Chondrocyte (in vitro differentiated cells): ENCODE results near the gene SF3B6. TPM values are rescaled to one million over a fixed set of nuclear protein-coding genes. Genes with fewer than 3 reads are reported as not detected.
A peak's percentile ranks its signal among the peaks of the same experiment; 100 is the strongest.

Experiments
- DNase-seq: peaks from one replicate; pipeline ENCODE4 v3.0.0; 2021; ENCODE audit warnings: mixed read lengths, low spot score
- H3K27ac Mint-ChIP-seq: one replicate; pipeline ENCODE4 v1.8.0; 2021; ENCODE audit warnings: mild to moderate bottlenecking, moderate library complexity, mixed read lengths; ENCODE audit not compliant: unreplicated experiment
- H3K27me3 Mint-ChIP-seq: 2 replicates; pipeline ENCODE4 v1.8.0; 2021; ENCODE audit warnings: low read depth, mixed read lengths
- H3K36me3 Mint-ChIP-seq: 2 replicates; pipeline ENCODE4 v1.8.0; 2021; ENCODE audit warnings: low read depth, mixed read lengths
- H3K4me1 Mint-ChIP-seq: 2 replicates; pipeline ENCODE4 v1.8.0; 2021; ENCODE audit warnings: low read depth, mild to moderate bottlenecking, mixed read lengths
- H3K4me3 Mint-ChIP-seq: one replicate; pipeline ENCODE4 v1.8.0; 2021; ENCODE audit warnings: mild to moderate bottlenecking, moderate library complexity, mixed read lengths; ENCODE audit not compliant: unreplicated experiment
- H3K9me3 Mint-ChIP-seq: 2 replicates; pipeline ENCODE4 v1.8.0; 2021; ENCODE audit warnings: low read depth, mixed read lengths
- total RNA-seq: library from RNA; stranded (reverse); gene quantifications from 3 replicates; pipeline ENCODE4 v1.2.1, GENCODE V29; 2021
- TF ChIP-seq, protein P1 (sequence below): fragments of 200-600 bp; sonication (generic); IDR thresholded peaks from 2 replicates; pipeline ENCODE4 v1.5.0; 2021; ENCODE audit warnings: antibody characterized with exemption, mild to moderate bottlenecking, moderate library complexity

The SF3B6 gene
- total RNA-seq, 1 donor from 2014 or later = 72.0 TPM

DNA sequence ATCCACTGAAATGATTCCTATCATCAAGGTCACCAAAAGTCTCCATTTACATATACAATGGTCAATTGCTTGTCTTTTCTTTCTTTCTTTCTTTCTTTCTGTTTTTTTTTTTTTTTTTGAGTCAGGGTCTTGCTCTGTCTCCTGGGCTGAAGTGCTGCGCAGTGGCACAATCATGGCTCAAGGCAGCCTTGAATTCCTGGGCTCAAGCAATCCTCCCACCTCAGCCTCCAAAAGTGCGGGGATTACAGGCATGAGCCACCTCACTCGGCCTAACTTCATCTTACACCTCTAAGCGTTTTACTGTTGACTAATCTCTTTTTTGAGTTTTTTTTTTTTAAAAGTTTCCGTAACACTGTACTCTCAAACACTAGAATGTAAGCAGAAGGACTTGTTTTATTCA, 867 bp downstream of the SF3B6 start:
- no peak for DNase-seq
- Mint-ChIP-seq H3K9me3 (no peaks in the 10 kb centered on the region), H3K4me3 (peak overlapping the region; percentile 99), H3K27me3 (no peaks in the 10 kb centered on the region), H3K36me3 (peaks cover 6% of the 10 kb centered on the region), H3K27ac (peak overlapping the region; percentile 99), H3K4me1 (peaks cover 28% of the 10 kb centered on the region)
- TF ChIP-seq, protein P1, sequence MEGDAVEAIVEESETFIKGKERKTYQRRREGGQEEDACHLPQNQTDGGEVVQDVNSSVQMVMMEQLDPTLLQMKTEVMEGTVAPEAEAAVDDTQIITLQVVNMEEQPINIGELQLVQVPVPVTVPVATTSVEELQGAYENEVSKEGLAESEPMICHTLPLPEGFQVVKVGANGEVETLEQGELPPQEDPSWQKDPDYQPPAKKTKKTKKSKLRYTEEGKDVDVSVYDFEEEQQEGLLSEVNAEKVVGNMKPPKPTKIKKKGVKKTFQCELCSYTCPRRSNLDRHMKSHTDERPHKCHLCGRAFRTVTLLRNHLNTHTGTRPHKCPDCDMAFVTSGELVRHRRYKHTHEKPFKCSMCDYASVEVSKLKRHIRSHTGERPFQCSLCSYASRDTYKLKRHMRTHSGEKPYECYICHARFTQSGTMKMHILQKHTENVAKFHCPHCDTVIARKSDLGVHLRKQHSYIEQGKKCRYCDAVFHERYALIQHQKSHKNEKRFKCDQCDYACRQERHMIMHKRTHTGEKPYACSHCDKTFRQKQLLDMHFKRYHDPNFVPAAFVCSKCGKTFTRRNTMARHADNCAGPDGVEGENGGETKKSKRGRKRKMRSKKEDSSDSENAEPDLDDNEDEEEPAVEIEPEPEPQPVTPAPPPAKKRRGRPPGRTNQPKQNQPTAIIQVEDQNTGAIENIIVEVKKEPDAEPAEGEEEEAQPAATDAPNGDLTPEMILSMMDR = no peak

DNA sequence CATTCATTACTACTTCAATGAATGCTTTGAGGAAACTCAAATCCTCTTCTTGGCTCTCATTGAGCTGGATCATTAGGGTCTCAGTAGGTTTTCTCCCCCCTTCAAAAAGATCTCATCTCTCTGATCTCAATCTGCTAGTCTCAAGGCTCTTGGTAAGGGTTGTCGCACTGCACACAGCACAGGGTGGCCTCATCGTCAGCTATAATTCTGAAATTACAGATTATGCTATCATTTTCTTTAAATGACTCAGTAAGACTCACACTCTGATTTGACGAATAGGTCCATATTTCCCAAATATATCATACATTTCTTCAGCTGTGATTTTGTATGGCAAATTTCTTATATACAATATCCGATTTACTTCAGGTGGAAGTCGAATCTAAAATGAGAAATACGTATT, 2.3 kb downstream of the SF3B6 start:
- Mint-ChIP-seq H3K36me3 (peaks cover 5% of the 10 kb centered on the region), H3K27me3 (no peaks in the 10 kb centered on the region), H3K9me3 (no peaks in the 10 kb centered on the region), H3K4me3 (no peak overlapping the region), H3K4me1 (peaks cover 28% of the 10 kb centered on the region), H3K27ac (no peak overlapping the region)
- no peak for DNase-seq
- TF ChIP-seq, protein P1 = no peak

DNA sequence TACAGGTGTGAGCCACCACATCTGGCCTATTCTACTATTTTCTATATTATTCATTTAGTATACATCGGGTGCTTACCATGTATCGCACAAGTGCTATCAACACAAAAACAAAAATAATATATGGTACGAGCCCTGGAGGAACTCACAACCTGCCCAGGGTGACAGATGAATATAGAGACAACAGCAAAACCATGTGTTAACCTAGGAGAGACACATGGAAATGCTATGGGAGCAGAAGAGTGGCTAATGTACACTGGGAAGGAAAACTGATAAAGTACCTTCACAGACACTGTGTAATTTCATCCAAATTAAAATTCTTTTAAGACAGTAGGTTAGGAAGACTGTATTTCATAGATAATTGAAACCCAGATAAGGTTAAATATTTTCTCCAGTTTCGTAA, 3.9 kb downstream of the SF3B6 start:
- peaks cover 20% of the 10 kb centered on the region for H3K4me1 Mint-ChIP-seq
- no peaks in the 10 kb centered on the region for H3K9me3 Mint-ChIP-seq
- TF ChIP-seq, protein P1 = no peak
- H3K27ac Mint-ChIP-seq = no peak overlapping the region
- H3K36me3 Mint-ChIP-seq = peaks cover 9% of the 10 kb centered on the region
- no peak overlapping the region for H3K4me3 Mint-ChIP-seq
- H3K27me3 Mint-ChIP-seq = no peaks in the 10 kb centered on the region
- no peak for DNase-seq

DNA sequence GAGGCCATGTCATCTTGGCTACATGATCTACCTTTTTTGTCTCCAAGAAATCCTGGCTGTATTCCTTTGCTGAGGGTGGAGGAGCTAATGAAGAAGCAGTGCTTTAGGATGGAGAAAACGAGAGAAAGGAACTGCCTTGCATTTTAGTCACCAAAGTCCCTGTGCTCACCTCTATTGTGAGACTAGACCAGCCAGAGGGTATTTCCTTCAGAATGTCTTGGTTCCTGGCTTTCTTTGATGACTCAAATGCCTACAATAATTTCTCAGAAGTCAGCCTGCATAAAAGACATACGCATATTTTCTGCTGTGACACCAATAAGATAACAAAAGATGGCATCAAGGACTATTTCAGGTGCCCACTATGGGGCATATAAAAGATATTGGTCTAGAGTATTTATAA, 10.8 kb downstream of the SF3B6 start:
- no peak for DNase-seq
- TF ChIP-seq, protein P1 = no peak
- H3K4me3 Mint-ChIP-seq = no peak overlapping the region
- no peaks in the 10 kb centered on the region for H3K9me3 Mint-ChIP-seq
- no peak overlapping the region for H3K27ac Mint-ChIP-seq
- H3K27me3 Mint-ChIP-seq = no peaks in the 10 kb centered on the region
- H3K4me1 Mint-ChIP-seq = no peaks in the 10 kb centered on the region
- peaks cover 11% of the 10 kb centered on the region for H3K36me3 Mint-ChIP-seq

DNA sequence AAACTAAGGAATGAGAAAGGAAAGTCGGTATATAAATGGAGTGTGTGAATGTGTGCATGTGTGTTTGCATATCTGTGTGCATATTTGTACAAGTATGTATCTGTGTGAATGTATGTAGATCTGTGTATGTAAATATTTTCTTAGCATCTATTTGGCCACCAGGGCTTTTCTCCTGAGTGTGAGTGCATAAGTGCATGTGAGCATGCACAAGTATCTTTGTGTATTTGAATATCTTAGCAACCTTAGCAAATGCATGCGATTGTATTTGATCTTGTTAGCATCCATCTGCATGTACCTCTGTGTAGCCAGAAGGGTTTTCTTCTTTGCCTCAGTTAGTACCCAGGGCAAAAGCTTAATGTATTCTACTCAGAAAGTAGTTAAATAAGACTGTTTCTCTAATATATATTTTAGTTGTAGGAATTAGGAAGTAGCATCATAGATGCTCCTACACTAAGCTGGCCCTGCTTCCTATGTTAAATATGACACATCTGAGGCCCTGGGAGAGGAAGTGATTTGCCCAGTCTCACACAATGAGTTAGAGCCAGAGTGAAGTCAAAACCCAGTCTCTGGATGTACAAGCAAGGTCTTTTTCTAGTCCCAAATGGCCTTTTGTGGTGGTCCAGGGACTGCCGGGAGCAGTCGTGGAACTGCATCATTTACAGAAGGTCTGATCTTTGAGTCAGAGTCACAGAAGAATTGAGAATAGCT, 17.4 kb downstream of the SF3B6 start:
- no peak for DNase-seq
- Mint-ChIP-seq H3K27ac (no peak overlapping the region), H3K9me3 (peaks cover 2% of the 10 kb centered on the region), H3K27me3 (no peaks in the 10 kb centered on the region), H3K4me1 (no peaks in the 10 kb centered on the region), H3K4me3 (no peak overlapping the region), H3K36me3 (peaks cover 3% of the 10 kb centered on the region)
- TF ChIP-seq, protein P1 = no peak
